Measurements from ENCODE around the gene MOB3A.
"Not testable (repeated sequence)": the region's sequence is repeated elsewhere in the genome, so short reads cannot be mapped to it uniquely, and the experiment has no call there.

Gene MOB3A

GRCh38 chr19:2097886-2098327 lies 1.8 kb upstream of the MOB3A start:
- no peak for DNase-seq (ENCODE audit: low read depth)

GRCh38 chr19:2097203-2097885 lies 1.2 kb upstream of the MOB3A start:
- H3K4me3 ChIP-seq (ENCODE audit: low read length) = peak overlapping the region; percentile 43
- TF ChIP-seq CTCF (IDR thresholded peaks at IDR 0.05; ENCODE audit: insufficient read depth, low read depth, low read length, missing control alignments) = no peak
- DNase-seq (ENCODE audit: low read depth) = no peak

More at GRCh38 chr19:2097886-2098327, 1.8 kb upstream of the MOB3A start:
- no peak for TF ChIP-seq CTCF (IDR thresholded peaks at IDR 0.05; ENCODE audit: insufficient read depth, low read depth, low read length, missing control alignments)
- no peak overlapping the region for H3K4me3 ChIP-seq (ENCODE audit: low read length)

- peak; percentile 39 for TF ChIP-seq CTCF (IDR thresholded peaks at IDR 0.05; ENCODE audit: insufficient read depth, low read depth, low read length, missing control alignments)
- peak within 1 kb of the TSS; percentile 62 for H3K4me3 ChIP-seq (ENCODE audit: low read length)
- DNase-seq (ENCODE audit: low read depth) = peak; percentile 97
Observed at GRCh38 chr19:2096480-2097202, 515 bp upstream of the MOB3A start, which contains the start of gene IZUMO4. Gene IZUMO4 (plus strand): TSS chr19:2096915. CDS start chr19:2096946, 31 bp downstream.

- not testable (repeated sequence) for H3K4me3 ChIP-seq (ENCODE audit: low read length); DNase-seq (ENCODE audit: low read depth)
Observed at GRCh38 chr19:2091926-2092525, 4.1 kb downstream of the MOB3A start.

- H3K4me3 ChIP-seq (ENCODE audit: low read length) = peak overlapping the region; percentile 29
- TF ChIP-seq CTCF (IDR thresholded peaks at IDR 0.05; ENCODE audit: insufficient read depth, low read depth, low read length, missing control alignments) = no peak
- DNase-seq (ENCODE audit: low read depth) = peak; percentile 22
Observed at GRCh38 chr19:2089727-2090053, 6.4 kb downstream of the MOB3A start.

GRCh38 chr19:2089001-2089711 lies 7.0 kb downstream of the MOB3A start:
- TF ChIP-seq CTCF (IDR thresholded peaks at IDR 0.05; ENCODE audit: insufficient read depth, low read depth, low read length, missing control alignments) = peak; percentile 36
- DNase-seq (ENCODE audit: low read depth) = peak; percentile 98
- H3K4me3 ChIP-seq (ENCODE audit: low read length) = peak overlapping the region; percentile 29

GRCh38 chr19:2087621-2088100 lies 8.5 kb downstream of the MOB3A start:
- TF ChIP-seq CTCF (IDR thresholded peaks at IDR 0.05; ENCODE audit: insufficient read depth, low read depth, low read length, missing control alignments) = no peak
- no peak for DNase-seq (ENCODE audit: low read depth)
- no peak overlapping the region for H3K4me3 ChIP-seq (ENCODE audit: low read length)

GRCh38 chr19:2086695-2087620 lies 9.2 kb downstream of the MOB3A start:
- not testable (repeated sequence) for H3K4me3 ChIP-seq (ENCODE audit: low read length)
- peak; percentile 94 for DNase-seq (ENCODE audit: low read depth)

Measured in epithelial cell of esophagus (primary cell).